Measurements from ENCODE around the gene DCUN1D2. TPM values are rescaled to one million over a fixed set of nuclear protein-coding genes. Genes with fewer than 3 reads are reported as not detected.

Gene DCUN1D2
- total RNA-seq: 7.8 TPM

DNA sequence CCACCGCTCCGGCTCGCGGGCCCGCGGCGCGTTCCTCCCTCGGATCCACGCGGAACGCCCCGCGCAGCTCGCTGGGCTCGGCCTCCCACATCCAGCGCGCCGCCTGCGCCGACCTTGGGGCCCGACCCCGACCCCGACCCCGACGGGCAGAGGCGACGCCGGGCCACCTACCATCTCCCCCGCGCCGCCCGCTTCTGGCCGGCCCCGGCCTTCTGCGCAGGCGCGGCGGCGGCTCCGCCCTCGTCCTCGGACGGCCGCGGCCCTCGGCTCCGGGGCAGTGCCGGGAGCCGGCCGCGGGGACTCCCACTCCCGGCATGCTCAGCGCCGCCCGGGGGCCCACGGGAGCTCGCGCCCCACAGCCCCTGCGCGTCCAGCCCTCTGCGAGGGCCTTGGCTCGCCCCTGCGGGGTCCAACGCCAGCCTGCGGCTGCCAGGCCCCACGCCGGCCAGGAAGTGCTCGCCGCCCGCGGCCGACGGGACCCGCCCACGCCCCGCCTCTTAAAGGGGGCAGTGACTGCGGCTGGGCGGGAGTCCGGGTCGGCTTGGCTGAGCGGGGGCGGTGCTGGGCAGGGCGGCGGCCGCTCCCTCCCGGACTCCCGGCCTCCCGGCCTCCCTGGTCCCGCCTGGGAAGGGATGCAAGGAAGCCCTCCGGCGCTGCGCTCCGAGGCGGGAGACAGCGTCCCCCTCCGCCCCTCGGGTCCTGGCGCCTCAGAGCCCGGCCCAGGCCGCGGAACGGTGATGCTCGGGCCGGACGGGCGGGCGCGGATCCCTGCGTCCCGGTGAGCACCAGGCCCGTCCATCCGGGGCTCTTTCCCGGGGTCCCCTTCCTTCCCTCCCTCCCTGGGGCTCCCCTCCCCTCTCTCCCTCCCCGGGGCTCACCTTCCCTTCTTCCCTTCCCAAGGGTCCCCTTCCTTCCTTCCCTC, at the start of gene DCUN1D2:
TSS of gene DCUN1D2 (minus strand) at position 216 of the 922 bp plus-strand sequence. CDS start at position 174, 42 bp downstream.
- H3K9ac ChIP-seq (ENCODE audit: low read depth in 1 of 3, low read length in 3 of 3): peak within 1 kb of the TSS; percentile 77 to 95 (median 87)
- peak within 1 kb of the TSS; percentile 83 for H3K27ac ChIP-seq (ENCODE audit: low read depth, low read length)
- no peaks in the 10 kb centered on the region for H3K27me3 ChIP-seq (ENCODE audit: control insufficient read depth in 3 of 3, insufficient read depth in 3 of 3, low read length in 3 of 3)
- peaks cover 50 to 75% (median 67%) of the 10 kb centered on the region in 3 donors for H3K4me1 ChIP-seq (ENCODE audit: control insufficient read depth in 3 of 3, insufficient read depth in 3 of 3, low read length in 3 of 3)
- peaks cover 4 to 7% (median 4%) of the 10 kb centered on the region in 3 donors for H3K36me3 ChIP-seq (ENCODE audit: control insufficient read depth in 3 of 3, insufficient read depth in 3 of 3, low read length in 3 of 3)
- no peaks in the 10 kb centered on the region for H3K9me3 ChIP-seq (ENCODE audit: control insufficient read depth in 3 of 3, low read length in 3 of 3)
- H3K4me3 ChIP-seq (ENCODE audit: low read length in 3 of 3): peak within 1 kb of the TSS; percentile 80 to 88 (median 81)

DNA sequence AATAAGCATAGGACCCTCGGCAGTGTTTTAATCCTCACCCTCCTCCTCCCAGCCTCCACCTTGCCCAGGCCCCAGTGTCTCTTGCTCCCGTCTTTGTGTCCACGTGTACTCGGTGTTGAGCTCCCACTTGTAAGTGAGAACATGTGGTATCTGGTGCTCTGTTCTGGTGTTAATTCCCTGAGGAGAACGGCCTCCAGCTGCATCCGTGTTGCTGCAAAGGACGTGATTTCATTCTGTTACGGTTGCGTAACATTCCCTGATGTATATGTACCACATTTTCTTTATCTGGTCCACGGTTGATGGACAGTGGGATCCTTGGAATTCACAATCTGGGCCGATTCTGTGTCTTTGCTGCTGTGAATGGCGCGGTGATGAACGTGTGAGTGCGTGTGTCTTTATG, 49.3 kb upstream of the DCUN1D2 start:
- Histone ChIP-seq H3K27ac (ENCODE audit: low read depth, low read length) (no peak overlapping the region), H3K4me1 (ENCODE audit: control insufficient read depth in 3 of 3, insufficient read depth in 3 of 3, low read length in 3 of 3) (no peaks in the 10 kb centered on the region), H3K9me3 (ENCODE audit: control insufficient read depth in 3 of 3, low read length in 3 of 3) (no peaks in the 10 kb centered on the region), H3K27me3 (ENCODE audit: control insufficient read depth in 3 of 3, insufficient read depth in 3 of 3, low read length in 3 of 3) (no peaks in the 10 kb centered on the region), H3K36me3 (ENCODE audit: control insufficient read depth in 3 of 3, insufficient read depth in 3 of 3, low read length in 3 of 3) (peaks cover 19 to 35% (median 27%) of the 10 kb centered on the region in 3 donors), H3K9ac (ENCODE audit: low read depth in 1 of 3, low read length in 3 of 3) (no peak overlapping the region), H3K4me3 (ENCODE audit: low read length in 3 of 3) (no peak overlapping the region)

GRCh38 chr13:113539176-113539575, 48.7 kb upstream of the DCUN1D2 start:
- H3K27ac ChIP-seq (ENCODE audit: low read depth, low read length): no peak overlapping the region
- no peak overlapping the region for H3K4me3 ChIP-seq (ENCODE audit: low read length in 3 of 3)
- H3K27me3 ChIP-seq (ENCODE audit: control insufficient read depth in 3 of 3, insufficient read depth in 3 of 3, low read length in 3 of 3): no peaks in the 10 kb centered on the region
- H3K36me3 ChIP-seq (ENCODE audit: control insufficient read depth in 3 of 3, insufficient read depth in 3 of 3, low read length in 3 of 3): peaks cover 17 to 34% (median 27%) of the 10 kb centered on the region in 3 donors
- no peaks in the 10 kb centered on the region for H3K9me3 ChIP-seq (ENCODE audit: control insufficient read depth in 3 of 3, low read length in 3 of 3)
- H3K9ac ChIP-seq (ENCODE audit: low read depth in 1 of 3, low read length in 3 of 3): no peak overlapping the region
- no peaks in the 10 kb centered on the region for H3K4me1 ChIP-seq (ENCODE audit: control insufficient read depth in 3 of 3, insufficient read depth in 3 of 3, low read length in 3 of 3)

GRCh38 chr13:113538689-113539058, 48.2 kb upstream of the DCUN1D2 start:
- H3K9me3 ChIP-seq (ENCODE audit: control insufficient read depth in 3 of 3, low read length in 3 of 3): no peaks in the 10 kb centered on the region
- no peaks in the 10 kb centered on the region for H3K4me1 ChIP-seq (ENCODE audit: control insufficient read depth in 3 of 3, insufficient read depth in 3 of 3, low read length in 3 of 3)
- peaks cover 17 to 32% (median 27%) of the 10 kb centered on the region in 3 donors for H3K36me3 ChIP-seq (ENCODE audit: control insufficient read depth in 3 of 3, insufficient read depth in 3 of 3, low read length in 3 of 3)
- no peak overlapping the region for H3K4me3 ChIP-seq (ENCODE audit: low read length in 3 of 3)
- no peaks in the 10 kb centered on the region for H3K27me3 ChIP-seq (ENCODE audit: control insufficient read depth in 3 of 3, insufficient read depth in 3 of 3, low read length in 3 of 3)
- H3K9ac ChIP-seq (ENCODE audit: low read depth in 1 of 3, low read length in 3 of 3): no peak overlapping the region
- no peak overlapping the region for H3K27ac ChIP-seq (ENCODE audit: low read depth, low read length)

- no peaks in the 10 kb centered on the region for H3K9me3 ChIP-seq (ENCODE audit: control insufficient read depth in 3 of 3, low read length in 3 of 3)
- no peaks in the 10 kb centered on the region for H3K4me1 ChIP-seq (ENCODE audit: control insufficient read depth in 3 of 3, insufficient read depth in 3 of 3, low read length in 3 of 3)
- H3K36me3 ChIP-seq (ENCODE audit: control insufficient read depth in 3 of 3, insufficient read depth in 3 of 3, low read length in 3 of 3): peaks cover 17 to 32% (median 28%) of the 10 kb centered on the region in 3 donors
- H3K27ac ChIP-seq (ENCODE audit: low read depth, low read length): no peak overlapping the region
- H3K27me3 ChIP-seq (ENCODE audit: control insufficient read depth in 3 of 3, insufficient read depth in 3 of 3, low read length in 3 of 3): no peaks in the 10 kb centered on the region
- H3K4me3 ChIP-seq (ENCODE audit: low read length in 3 of 3): no peak overlapping the region
- no peak overlapping the region for H3K9ac ChIP-seq (ENCODE audit: low read depth in 1 of 3, low read length in 3 of 3)
These were observed 47.6 kb upstream of the DCUN1D2 start for GRCh38 chr13:113537909-113538688.

- H3K36me3 ChIP-seq (ENCODE audit: control insufficient read depth in 3 of 3, insufficient read depth in 3 of 3, low read length in 3 of 3): peaks cover 18 to 32% (median 28%) of the 10 kb centered on the region in 3 donors
- H3K4me3 ChIP-seq (ENCODE audit: low read length in 3 of 3): no peak overlapping the region
- no peaks in the 10 kb centered on the region for H3K4me1 ChIP-seq (ENCODE audit: control insufficient read depth in 3 of 3, insufficient read depth in 3 of 3, low read length in 3 of 3)
- no peak overlapping the region for H3K27ac ChIP-seq (ENCODE audit: low read depth, low read length)
- no peaks in the 10 kb centered on the region for H3K9me3 ChIP-seq (ENCODE audit: control insufficient read depth in 3 of 3, low read length in 3 of 3)
- H3K9ac ChIP-seq (ENCODE audit: low read depth in 1 of 3, low read length in 3 of 3): no peak overlapping the region
- H3K27me3 ChIP-seq (ENCODE audit: control insufficient read depth in 3 of 3, insufficient read depth in 3 of 3, low read length in 3 of 3): no peaks in the 10 kb centered on the region
These were observed 46.7 kb upstream of the DCUN1D2 start for GRCh38 chr13:113537205-113537604.

- H3K27ac ChIP-seq (ENCODE audit: low read depth, low read length): no peak overlapping the region
- peaks cover 22 to 36% (median 29%) of the 10 kb centered on the region in 3 donors for H3K36me3 ChIP-seq (ENCODE audit: control insufficient read depth in 3 of 3, insufficient read depth in 3 of 3, low read length in 3 of 3)
These were observed 46.1 kb upstream of the DCUN1D2 start for GRCh38 chr13:113536461-113537110.

DNA sequence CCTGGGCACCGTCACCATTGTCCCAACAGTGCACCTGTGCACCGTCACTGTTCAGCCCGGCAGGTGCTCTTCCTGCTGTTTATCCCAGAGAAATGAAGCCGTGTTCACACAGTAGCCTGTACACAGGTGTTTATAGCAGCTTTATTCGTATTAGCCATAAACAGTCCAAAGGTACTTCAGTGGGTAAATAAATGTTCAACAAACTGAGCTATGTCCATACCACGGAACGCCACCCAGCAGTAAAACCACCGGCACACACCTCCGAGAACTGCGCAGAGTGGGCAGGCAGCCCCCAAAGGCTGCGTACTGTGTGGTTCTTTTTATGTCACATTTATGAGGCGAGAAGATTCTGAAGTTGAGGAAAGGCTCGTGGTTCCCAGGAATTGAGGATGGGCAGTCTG, 44.9 kb upstream of the DCUN1D2 start:
- H3K4me3 ChIP-seq (ENCODE audit: low read length in 3 of 3): no peak overlapping the region

More at GRCh38 chr13:113536461-113537110, 46.1 kb upstream of the DCUN1D2 start:
- H3K4me1 ChIP-seq (ENCODE audit: control insufficient read depth in 3 of 3, insufficient read depth in 3 of 3, low read length in 3 of 3): no peaks in the 10 kb centered on the region
- H3K9me3 ChIP-seq (ENCODE audit: control insufficient read depth in 3 of 3, low read length in 3 of 3): no peaks in the 10 kb centered on the region
- no peaks in the 10 kb centered on the region for H3K27me3 ChIP-seq (ENCODE audit: control insufficient read depth in 3 of 3, insufficient read depth in 3 of 3, low read length in 3 of 3)
- H3K9ac ChIP-seq (ENCODE audit: low read depth in 1 of 3, low read length in 3 of 3): no peak overlapping the region
- no peak overlapping the region for H3K4me3 ChIP-seq (ENCODE audit: low read length in 3 of 3)

DNA sequence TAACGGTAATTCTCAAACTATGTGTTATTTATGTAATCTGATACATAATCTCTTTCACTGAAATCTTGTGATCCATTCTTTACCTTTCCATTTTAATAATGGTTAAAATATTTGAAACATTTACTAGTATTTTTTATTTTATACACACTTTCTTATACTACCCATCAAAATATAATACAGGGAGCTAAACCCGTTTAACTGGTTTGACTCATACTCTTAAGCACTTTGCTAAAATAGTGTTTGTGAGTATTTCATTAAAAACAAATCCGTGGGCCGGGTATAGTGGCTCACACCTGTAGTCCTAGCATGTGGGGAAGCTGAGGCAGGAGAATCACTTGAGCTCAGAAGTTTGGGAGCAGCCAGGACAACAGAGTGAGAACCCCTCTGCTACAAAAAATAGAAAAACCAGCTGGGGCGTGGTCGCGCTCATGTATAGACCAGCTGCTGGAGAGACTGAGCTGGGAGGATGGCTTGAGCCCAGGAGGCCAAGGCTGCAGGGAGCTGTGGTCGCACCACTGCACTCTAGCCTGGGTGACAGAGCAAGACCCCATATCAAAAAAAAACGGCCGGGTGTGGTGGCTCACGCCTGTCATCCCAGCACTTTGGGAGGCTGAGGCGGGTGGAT, 43.8 kb upstream of the DCUN1D2 start:
- Histone ChIP-seq H3K9me3 (ENCODE audit: control insufficient read depth in 3 of 3, low read length in 3 of 3) (no peaks in the 10 kb centered on the region), H3K27me3 (ENCODE audit: control insufficient read depth in 3 of 3, insufficient read depth in 3 of 3, low read length in 3 of 3) (no peaks in the 10 kb centered on the region), H3K4me1 (ENCODE audit: control insufficient read depth in 3 of 3, insufficient read depth in 3 of 3, low read length in 3 of 3) (no peaks in the 10 kb centered on the region), H3K4me3 (ENCODE audit: low read length in 3 of 3) (no peak overlapping the region), H3K9ac (ENCODE audit: low read depth in 1 of 3, low read length in 3 of 3) (no peak overlapping the region), H3K36me3 (ENCODE audit: control insufficient read depth in 3 of 3, insufficient read depth in 3 of 3, low read length in 3 of 3) (peaks cover 22 to 29% (median 26%) of the 10 kb centered on the region in 3 donors), H3K27ac (ENCODE audit: low read depth, low read length) (no peak overlapping the region)

More for the DNA sequence above, 44.9 kb upstream of the DCUN1D2 start:
- no peaks in the 10 kb centered on the region for H3K27me3 ChIP-seq (ENCODE audit: control insufficient read depth in 3 of 3, insufficient read depth in 3 of 3, low read length in 3 of 3)
- no peak overlapping the region for H3K9ac ChIP-seq (ENCODE audit: low read depth in 1 of 3, low read length in 3 of 3)
- H3K4me1 ChIP-seq (ENCODE audit: control insufficient read depth in 3 of 3, insufficient read depth in 3 of 3, low read length in 3 of 3): no peaks in the 10 kb centered on the region
- peaks cover 25 to 36% (median 27%) of the 10 kb centered on the region in 3 donors for H3K36me3 ChIP-seq (ENCODE audit: control insufficient read depth in 3 of 3, insufficient read depth in 3 of 3, low read length in 3 of 3)
- H3K27ac ChIP-seq (ENCODE audit: low read depth, low read length): no peak overlapping the region
- H3K9me3 ChIP-seq (ENCODE audit: control insufficient read depth in 3 of 3, low read length in 3 of 3): no peaks in the 10 kb centered on the region

Data from skeletal muscle tissue (tissue), 4 donors.